HCT116 (cell line): ENCODE measurements around the gene C1orf159. TPM values are rescaled to one million over a fixed set of nuclear protein-coding genes. Genes with fewer than 3 reads are reported as not detected.

ENCODE experiments used
- ATAC-seq: fragments of 200-7000 bp; cut with Tn5 transposase; 2 replicates; pipeline ENCODE4 v1.9.1; 2020; ENCODE audit warnings: mild to moderate bottlenecking, moderate library complexity
- BruUV-seq: library from RNA; stranded (reverse); fragments of 400-500 nt; replicated peaks from 2 replicates; lab custom pipeline; 2021; lab: Mats Ljungman, UMichigan
- CTCF ChIA-PET: fragments of 300-600 bp; sonication (Branson Sonifier 250); formaldehyde crosslinking; loops from one replicate; lab custom pipeline; 2021; ENCODE audit warnings: antibody characterized with exemption; lab: Charles Lee
- POLR2A ChIA-PET: fragments of 300-600, 350-600 bp; sonication (Branson Sonifier 250); formaldehyde crosslinking; loops from one replicate; lab custom pipeline; 2021; ENCODE audit warnings: antibody characterized with exemption; lab: Charles Lee
- RAD21 ChIA-PET, 2 experiments: fragments of 300-600 bp; sonication (Branson Sonifier 250); formaldehyde crosslinking; loops; one replicate each; lab custom pipeline; 2023; ENCODE audit warnings: low total read pairs in 2 of 2; ENCODE audit not compliant: uncharacterized antibody in 2 of 2, unreplicated experiment in 2 of 2, low non-redundant PET in 1 of 2; lab: Charles Lee
- DNase-seq: peaks from one replicate; pipeline ENCODE4 v3.0.0-alpha.2; 2010; ENCODE audit warnings: low read depth, low spot score
- H2AFZ ChIP-seq: fragments of 200-600 bp; shearing (Covaris generic), sonication (generic); 2 replicates; pipeline ENCODE4 v1.6.1; 2017; ENCODE audit warnings: low read depth, mixed run types, mixed read lengths, antibody characterized with exemption, low read length; ENCODE audit not compliant: poor library complexity, severe bottlenecking
- H3K27ac ChIP-seq: 2 replicates; pipeline ENCODE4 v1.5.1; 2012; ENCODE audit warnings: low read depth, low read length
- H3K27me3 ChIP-seq: fragments of 200-600 bp; sonication (generic); 2 replicates; pipeline ENCODE4 v1.6.1; 2016; ENCODE audit warnings: mixed run types, low read length, mixed read lengths; ENCODE audit not compliant: insufficient read depth
- H3K36me3 ChIP-seq, 2 experiments: fragments of 200-500 bp in 1 of 2; fragments of 200-600 bp in 1 of 2; sonication (Bioruptor generic) in 1 of 2; sonication (generic) in 1 of 2; 2 replicates each; pipeline versions ENCODE4 v1.5.1 to v1.6.1; 2014 to 2016; ENCODE audit warnings: low read length in 2 of 2, inconsistent platforms in 1 of 2, mixed read lengths in 1 of 2, mixed run types in 1 of 2; ENCODE audit not compliant: insufficient read depth in 2 of 2, control insufficient read depth in 1 of 2
- H3K4me1 ChIP-seq, 2 experiments: fragments of 200-600 bp in 1 of 2; sonication (generic) in 1 of 2; 2 replicates each; pipeline versions ENCODE4 v1.5.1 to v1.6.1; 2012 to 2017; ENCODE audit warnings: low read length in 2 of 2, inconsistent platforms in 1 of 2, mild to moderate bottlenecking in 1 of 2, mixed read lengths in 1 of 2, mixed run types in 1 of 2, moderate library complexity in 1 of 2; ENCODE audit not compliant: insufficient read depth in 2 of 2, control insufficient read depth in 1 of 2
- H3K4me2 ChIP-seq: fragments of 200-600 bp; sonication (generic); 2 replicates; pipeline ENCODE4 v1.6.1; 2017; ENCODE audit warnings: mixed run types, low read length, mixed read lengths
- H3K4me3 ChIP-seq, 2 experiments: fragments of 200-600 bp in 1 of 2; sonication (generic) in 1 of 2; replicated peaks in 1 of 2; 2 replicates each; pipeline ENCODE4 v1.5.1; 2011 to 2016; ENCODE audit warnings: low read length in 2 of 2, control low read depth in 1 of 2, low read depth in 1 of 2, mild to moderate bottlenecking in 1 of 2, mixed read lengths in 1 of 2, mixed run types in 1 of 2
- H3K79me2 ChIP-seq: fragments of 200-600 bp; sonication (generic); 2 replicates; pipeline ENCODE4 v1.6.1; 2017; ENCODE audit warnings: mild to moderate bottlenecking, mixed run types, low read length, moderate library complexity, mixed read lengths; ENCODE audit not compliant: insufficient read depth
- H3K9ac ChIP-seq: fragments of 200-600 bp; sonication (generic); 2 replicates; pipeline ENCODE4 v1.6.1; 2016; ENCODE audit warnings: low read length, mixed read lengths
- H3K9me2 ChIP-seq: fragments of 200-600 bp; sonication (generic), shearing (Covaris generic); 2 replicates; pipeline ENCODE4 v1.6.1; 2017; ENCODE audit warnings: mixed run types, mild to moderate bottlenecking, moderate library complexity; ENCODE audit not compliant: insufficient read depth
- H3K9me3 ChIP-seq, 2 experiments: fragments of 200-500 bp in 1 of 2; fragments of 200-600 bp in 1 of 2; sonication (Bioruptor generic) in 1 of 2; sonication (generic) in 1 of 2; 2 replicates each; pipeline ENCODE4 v1.6.1; 2014 to 2017; ENCODE audit warnings: low read length in 2 of 2, mixed read lengths in 2 of 2, inconsistent platforms in 1 of 2, low read depth in 1 of 2, mild to moderate bottlenecking in 1 of 2, mixed run types in 1 of 2, moderate library complexity in 1 of 2; ENCODE audit not compliant: control insufficient read depth in 1 of 2, insufficient read depth in 1 of 2
- H4K20me1 ChIP-seq: fragments of 200-600 bp; sonication (generic), shearing (Covaris generic); 2 replicates; pipeline ENCODE4 v1.6.1; 2017; ENCODE audit warnings: mixed run types, mild to moderate bottlenecking, moderate library complexity; ENCODE audit not compliant: insufficient read depth
- ATF3 ChIP-seq: IDR thresholded peaks from 2 replicates; pipeline ENCODE4 v1.6.1; 2012
- CBX3 ChIP-seq: IDR thresholded peaks from 2 replicates; pipeline ENCODE4 v1.6.1; 2012; ENCODE audit warnings: low read depth
- CTCF ChIP-seq, 3 experiments: fragments of 200-600 bp in 1 of 3; sonication (generic) in 1 of 3; IDR thresholded peaks in 2 of 3; conservative IDR thresholded peaks in 1 of 3; 2 replicates each; pipeline ENCODE4 v1.5.1; 2012 to 2017; ENCODE audit warnings: low read depth in 2 of 3, low read length in 2 of 3, antibody characterized with exemption in 1 of 3, borderline replicate concordance in 1 of 3, control low read depth in 1 of 3, mild to moderate bottlenecking in 1 of 3, mixed read lengths in 1 of 3, mixed run types in 1 of 3, moderate library complexity in 1 of 3; ENCODE audit not compliant: insufficient read depth in 1 of 3
- EGR1 ChIP-seq: IDR thresholded peaks from 2 replicates; pipeline ENCODE4 v1.6.1; 2012; ENCODE audit warnings: low read depth
- EZH2 ChIP-seq: fragments of 200-600 bp; sonication (generic); IDR thresholded peaks from 2 replicates; pipeline ENCODE4 v1.6.1; 2017; ENCODE audit warnings: antibody characterized with exemption, mixed run types
- EZH2phosphoT487 ChIP-seq: fragments of 200-600 bp; IDR thresholded peaks from 2 replicates; pipeline ENCODE4 v1.6.1; 2018; ENCODE audit warnings: antibody characterized with exemption, borderline replicate concordance
- JUND ChIP-seq: IDR thresholded peaks from 2 replicates; pipeline ENCODE4 v1.6.1; 2012
- POLR2A ChIP-seq: IDR thresholded peaks from 2 replicates; pipeline ENCODE4 v1.7.0; 2011; ENCODE audit warnings: borderline replicate concordance; ENCODE audit not compliant: insufficient read depth, insufficient read length; ENCODE audit errors: extremely low read depth
- POLR2AphosphoS5 ChIP-seq: IDR thresholded peaks from 2 replicates; pipeline ENCODE4 v1.6.1; 2011; ENCODE audit warnings: mild to moderate bottlenecking, low read depth, low read length, moderate library complexity
- RAD21 ChIP-seq: IDR thresholded peaks from 2 replicates; pipeline ENCODE4 v1.6.1; 2012; ENCODE audit warnings: low read depth, mild to moderate bottlenecking
- REST ChIP-seq: IDR thresholded peaks from 2 replicates; pipeline ENCODE4 v1.6.1; 2012; ENCODE audit warnings: low read depth
- SP1 ChIP-seq: IDR thresholded peaks from 2 replicates; pipeline ENCODE4 v1.6.1; 2012; ENCODE audit warnings: low read depth
- SRF ChIP-seq: IDR thresholded peaks from 2 replicates; pipeline ENCODE4 v1.6.1; 2012; ENCODE audit warnings: low read depth
- TCF7L2 ChIP-seq: IDR thresholded peaks from 2 replicates; pipeline ENCODE4 v1.7.0; 2011; ENCODE audit warnings: borderline replicate concordance, inconsistent platforms; ENCODE audit not compliant: insufficient read depth, insufficient read length; ENCODE audit errors: extremely low read depth
- YY1 ChIP-seq: IDR thresholded peaks from 2 replicates; pipeline ENCODE4 v1.6.1; 2011; ENCODE audit warnings: low read length, low read depth, moderate library complexity, mild to moderate bottlenecking; ENCODE audit not compliant: insufficient replicate concordance; ENCODE audit errors: extremely low read depth
- ZFX ChIP-seq: fragments of 450-650 bp; IDR thresholded peaks from 2 replicates; pipeline ENCODE4 v1.6.1; 2017
- intact Hi-C: fragments of 100-400 bp; cut with micrococcal nuclease; formaldehyde crosslinking; loops from 2 replicates; pipeline ENCODE4 v1.10.0; 2022
- total RNA-seq: library from RNA; stranded (reverse); gene quantifications from one replicate; pipeline ENCODE4 v1.2.1, GENCODE V29; 2021; ENCODE audit not compliant: unreplicated experiment

The C1orf159 gene
- total RNA-seq, 1 experiment from 2014 or later = 22.7 TPM

- no peak overlapping the region for H3K9ac ChIP-seq
- no peak overlapping the region for H3K27ac ChIP-seq
- H4K20me1 ChIP-seq = no peaks in the 10 kb centered on the region
- H3K9me2 ChIP-seq = no peaks in the 10 kb centered on the region
- intact Hi-C loops = loop anchor here (5.0 kb wide), 1 partner anchor 63 kb away; the partner anchor contains the start of gene HES4
- H3K4me2 ChIP-seq = no peak overlapping the region
- H2AFZ ChIP-seq = no peak overlapping the region
- DNase-seq = no peak
- H3K36me3 ChIP-seq = no peaks in the 10 kb centered on the region
- H3K4me1 ChIP-seq = peaks cover 37 to 74% of the 10 kb centered on the region in 2 experiments
- TF ChIP-seq ZFX (no peak), ATF3 (no peak), EGR1 (no peak), CTCF (IDR thresholded peaks at IDR 0.05 in 2 of 3, conservative IDR thresholded peaks at IDR 0.05 in 1 of 3; ENCODE audit: borderline replicate concordance in 1 of 3, insufficient read depth in 1 of 3, low read depth in 2 of 3, low read length in 2 of 3) (no peak), RAD21 (no peak), SRF (no peak), YY1 (no peak), POLR2AphosphoS5 (no peak), JUND (no peak), EZH2 (no peak), EZH2phosphoT487 (no peak), TCF7L2 (no peak), POLR2A (no peak), REST (no peak), SP1 (no peak), CBX3 (no peak)
- H3K27me3 ChIP-seq = no peaks in the 10 kb centered on the region
- no peak for ATAC-seq
- ChIA-PET RAD21 (no interaction called here), POLR2A (interaction anchor here (1.3 kb wide), 1 partner anchor 93 kb away, joined by 3 read pairs; no protein-coding TSS in a partner anchor), CTCF (interaction anchor here (1.0 to 2.3 kb wide), 2 partner anchors 81 to 82 kb away, joined by 4 to 18 read pairs; no protein-coding TSS in a partner anchor)
- BruUV-seq = no TSS peak
- no peak overlapping the region for H3K4me3 ChIP-seq
- no peaks in the 10 kb centered on the region for H3K9me3 ChIP-seq
- H3K79me2 ChIP-seq = no peaks in the 10 kb centered on the region
These were observed 50.5 kb downstream of the C1orf159 start for GRCh38 chr1:1065265-1065939.
